A204.1 (cell line): Measurements from ENCODE around the gene DYNLT2B.
"Not testable (repeated sequence)": the region's sequence is repeated elsewhere in the genome, so short reads cannot be mapped to it uniquely, and the experiment has no call there.

ENCODE experiments used
- FAIRE-seq: peaks from 2 replicates; lab custom pipeline; 2012; peaks lifted over from hg19 to GRCh38; lab: Jason Lieb, UNC

Gene DYNLT2B

DNA sequence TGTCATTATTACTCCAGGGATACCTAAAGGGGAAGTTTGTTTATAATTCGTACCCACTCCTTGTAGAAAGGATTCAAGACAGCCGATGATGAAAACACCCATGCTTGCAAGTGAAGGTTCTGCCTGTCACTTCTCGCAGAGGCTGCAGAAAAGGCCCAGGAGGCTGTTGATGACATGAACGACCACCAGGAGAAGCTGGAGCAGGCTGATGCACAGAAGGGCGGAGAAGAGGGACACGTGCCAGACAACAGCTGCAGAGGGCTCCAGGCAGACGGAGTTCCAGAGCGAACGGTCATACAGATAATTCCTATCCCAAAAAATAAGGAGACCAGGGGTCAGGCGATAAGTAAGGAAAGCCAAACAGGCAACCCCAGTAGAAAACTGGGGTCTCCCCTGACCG is 5.7 kb upstream of the DYNLT2B start:
- no peak for FAIRE-seq

DNA sequence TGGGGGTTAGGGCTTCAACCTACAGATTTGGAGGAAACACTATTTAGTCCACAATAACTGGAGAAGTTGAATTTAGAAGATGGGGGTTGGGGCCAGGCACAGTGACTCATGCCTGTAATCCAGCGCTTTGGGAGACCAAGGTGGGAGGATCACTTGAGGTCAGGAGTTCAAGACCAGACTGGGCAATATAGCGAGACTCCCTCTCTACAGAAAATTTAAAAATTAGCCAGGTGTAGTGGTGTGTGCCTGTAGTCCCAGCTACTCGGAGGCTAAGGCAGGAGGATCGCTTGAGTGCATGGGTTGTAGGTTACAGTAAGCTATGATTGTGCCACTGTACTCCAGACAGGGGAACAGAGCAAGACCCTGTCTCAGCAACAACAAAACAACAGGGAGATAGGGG is 5.0 kb upstream of the DYNLT2B start:
- FAIRE-seq, result no peak

DNA sequence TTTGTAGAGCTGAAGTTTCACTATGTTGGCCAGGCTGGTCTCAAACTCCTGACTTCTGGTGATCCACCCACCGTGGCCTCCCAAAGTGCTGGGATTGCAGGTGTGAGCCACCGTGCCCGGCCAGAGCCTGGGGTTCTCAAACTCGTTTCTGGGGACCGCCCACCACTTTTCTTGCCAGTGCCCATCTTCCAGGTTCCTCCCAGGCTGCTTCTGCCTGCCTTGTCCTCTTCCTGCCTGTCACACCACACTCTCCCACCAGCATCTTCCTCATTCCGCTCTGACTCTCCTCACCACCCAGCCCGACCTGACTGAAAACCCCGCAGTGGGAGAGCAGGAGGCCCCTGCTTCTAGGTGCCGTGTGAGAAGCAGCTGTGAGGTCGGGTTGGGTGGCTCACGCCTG is 3.1 kb upstream of the DYNLT2B start:
- no peak for FAIRE-seq

DNA sequence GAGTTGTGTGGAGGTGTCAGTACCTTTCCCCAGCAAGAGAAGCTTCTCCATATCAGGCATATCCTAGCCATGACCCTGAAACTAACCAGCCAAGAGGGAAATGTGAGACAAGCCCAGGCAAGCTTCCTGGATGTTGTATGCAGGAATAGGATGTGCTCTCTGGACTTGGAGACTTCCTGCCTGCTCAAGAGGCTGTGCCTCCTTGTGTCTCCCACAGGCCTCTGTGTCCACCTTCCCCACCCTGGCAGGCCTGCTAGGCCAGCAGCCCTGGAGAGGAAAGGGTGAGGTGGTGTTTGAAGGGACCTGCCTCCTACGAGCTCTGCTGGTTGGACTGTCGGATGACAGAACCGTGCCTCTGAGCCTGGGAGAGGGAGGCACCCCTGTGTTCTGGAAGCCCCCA is 2.1 kb upstream of the DYNLT2B start:
- no peak for FAIRE-seq

DNA sequence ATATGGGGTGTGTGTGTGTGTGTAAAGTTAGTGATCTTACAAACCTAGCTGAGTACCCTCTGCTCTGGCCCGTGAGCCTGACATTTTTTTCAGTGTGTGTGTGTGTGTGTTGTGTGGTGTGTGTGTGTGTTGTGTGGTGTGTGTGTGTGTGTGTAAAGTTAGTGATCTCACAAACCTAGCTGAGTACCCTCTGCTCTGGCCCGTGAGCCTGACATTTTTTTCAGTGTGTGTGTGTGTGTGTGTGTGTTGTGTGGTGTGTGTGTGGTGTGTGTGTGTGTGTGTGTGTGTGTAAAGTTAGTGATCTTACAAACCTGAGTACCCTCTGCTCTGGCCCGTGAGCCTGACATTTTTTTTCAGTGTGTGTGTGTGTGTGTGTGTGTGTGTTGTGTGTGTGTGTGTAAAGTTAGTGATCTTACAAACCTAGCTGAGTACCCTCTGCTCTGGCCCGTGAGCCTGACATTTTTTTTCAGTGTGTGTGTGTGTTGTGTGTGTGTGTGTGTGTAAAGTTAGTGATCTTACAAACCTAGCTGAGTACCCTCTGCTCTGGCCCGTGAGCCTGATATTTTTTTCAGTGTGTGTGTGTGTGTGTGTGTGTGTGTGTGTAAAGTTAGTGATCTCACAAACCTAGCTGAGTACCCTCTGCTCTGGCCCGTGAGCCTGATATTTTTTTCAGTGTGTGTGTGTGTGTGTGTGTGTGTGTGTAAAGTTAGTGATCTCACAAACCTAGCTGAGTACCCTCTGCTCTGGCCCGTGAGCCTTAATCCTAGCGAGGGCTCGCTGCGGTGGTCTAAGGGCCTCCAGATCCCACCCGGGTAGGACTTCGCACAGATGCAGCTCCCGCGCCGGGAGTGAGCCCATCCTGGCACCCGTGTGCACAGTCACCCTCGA is 997 bp downstream of the DYNLT2B start:
- FAIRE-seq, result not testable (repeated sequence)

- no peak for FAIRE-seq
Observed at GRCh38 chr3:196315821-196316220, 2.2 kb downstream of the DYNLT2B start.

GRCh38 chr3:196314597-196314996 is 3.4 kb downstream of the DYNLT2B start:
- no peak for FAIRE-seq

- not testable (repeated sequence) for FAIRE-seq
Observed at GRCh38 chr3:196314086-196314485, 4.0 kb downstream of the DYNLT2B start.

DNA sequence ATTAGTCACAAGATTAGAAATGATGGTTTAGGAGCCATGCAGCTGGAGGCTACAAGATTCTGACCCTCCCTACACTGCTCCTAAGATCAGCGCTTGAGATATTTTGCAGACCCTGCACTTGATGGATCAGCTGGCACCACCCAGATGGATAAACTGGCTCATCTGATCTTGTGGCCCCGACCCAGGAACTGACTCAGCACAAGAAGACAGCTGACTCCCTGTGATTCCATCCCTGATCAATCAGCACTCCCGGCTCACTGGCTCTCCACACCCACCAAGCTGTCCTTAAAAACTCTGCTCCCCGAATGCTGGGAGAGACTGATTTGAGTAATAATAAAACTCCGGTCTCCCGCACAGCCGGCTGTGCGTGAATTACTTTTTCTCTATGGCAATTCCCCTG is 15.1 kb downstream of the DYNLT2B start:
- FAIRE-seq, result not testable (repeated sequence)

DNA sequence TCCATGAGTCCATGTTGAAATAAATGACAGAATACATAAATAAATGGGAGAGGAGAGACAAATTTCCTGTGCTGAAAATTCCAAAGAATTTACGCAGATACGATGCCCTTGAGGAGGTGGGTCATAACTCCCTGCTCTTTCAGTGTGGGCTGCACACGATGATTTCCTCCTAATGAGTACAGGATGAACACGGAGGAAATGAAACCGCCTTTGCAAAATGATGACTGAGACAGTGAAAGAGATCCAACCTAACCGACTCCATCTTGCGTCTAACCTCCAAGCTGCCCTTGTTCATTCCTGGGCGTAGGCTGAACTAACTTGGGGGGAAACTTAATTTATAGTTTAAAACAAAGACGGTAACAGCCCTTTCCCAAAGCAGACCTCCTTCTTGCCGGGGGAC is 15.5 kb downstream of the DYNLT2B start:
- FAIRE-seq, result not testable (repeated sequence)

- FAIRE-seq, result no peak
Observed at GRCh38 chr3:196298521-196298920, 19.5 kb downstream of the DYNLT2B start.

GRCh38 chr3:196292286-196292923 is 25.6 kb downstream of the DYNLT2B start:
- FAIRE-seq, result no peak

DNA sequence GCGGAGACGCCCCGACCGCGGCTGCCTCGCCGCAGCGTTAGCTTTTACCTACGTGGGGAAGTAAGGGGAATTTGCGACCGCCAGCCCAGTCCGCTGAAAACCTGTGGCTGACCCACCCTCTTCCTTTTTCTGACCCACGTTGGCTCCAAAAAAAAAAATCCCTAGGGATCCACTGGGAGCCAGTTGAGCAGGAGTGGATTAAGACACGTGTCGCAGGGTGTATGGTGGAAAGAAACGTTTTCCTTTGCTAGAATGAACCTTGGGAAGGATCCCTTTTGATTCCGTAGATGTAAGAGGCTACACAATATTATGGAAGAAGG is 29.9 kb downstream of the DYNLT2B start:
- no peak for FAIRE-seq

- peak; percentile 73 for FAIRE-seq
Observed at GRCh38 chr3:196287440-196288140, 30.4 kb downstream of the DYNLT2B start, which contains the start of gene PCYT1A. TSS of gene PCYT1A (minus strand) at chr3:196287726. CDS start at chr3:196270531, 17,195 bp downstream.

DNA sequence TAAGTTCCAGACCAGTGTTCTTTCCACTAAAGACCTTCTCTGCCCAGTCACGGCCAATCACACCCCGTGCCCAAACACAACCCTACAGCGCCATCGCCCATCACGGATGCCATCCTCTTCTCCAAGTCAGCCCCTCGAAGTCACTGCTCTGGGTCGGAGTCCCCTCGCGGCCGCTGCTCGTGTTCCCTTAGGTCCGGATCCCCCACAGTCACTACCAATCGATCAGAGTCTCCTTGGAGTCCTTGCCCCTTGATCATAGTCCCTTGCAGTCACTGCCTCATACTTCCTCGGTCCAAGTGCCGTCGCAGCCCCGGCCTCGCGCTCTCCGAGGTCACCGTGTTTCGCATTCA is 31.0 kb downstream of the DYNLT2B start:
- FAIRE-seq, result no peak

DNA sequence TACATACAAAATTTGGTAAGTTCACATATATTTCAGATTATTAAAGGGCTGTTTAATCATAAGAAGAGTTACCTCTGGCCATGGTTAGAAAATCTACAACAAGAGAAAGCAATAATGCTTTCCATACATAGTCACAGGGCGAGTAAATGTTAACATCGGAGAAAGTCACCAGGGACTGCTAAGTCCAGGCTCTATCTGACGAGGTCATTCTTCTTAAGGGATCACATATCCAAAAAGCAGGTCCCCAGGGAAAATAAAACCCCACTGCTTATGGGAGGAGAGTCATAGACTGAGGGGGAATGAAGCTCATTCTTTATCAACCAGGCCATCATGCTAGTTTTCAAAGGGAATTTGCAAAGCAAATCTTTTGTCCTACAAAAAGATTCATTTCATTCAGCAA is 33.6 kb downstream of the DYNLT2B start:
- no peak for FAIRE-seq

DNA sequence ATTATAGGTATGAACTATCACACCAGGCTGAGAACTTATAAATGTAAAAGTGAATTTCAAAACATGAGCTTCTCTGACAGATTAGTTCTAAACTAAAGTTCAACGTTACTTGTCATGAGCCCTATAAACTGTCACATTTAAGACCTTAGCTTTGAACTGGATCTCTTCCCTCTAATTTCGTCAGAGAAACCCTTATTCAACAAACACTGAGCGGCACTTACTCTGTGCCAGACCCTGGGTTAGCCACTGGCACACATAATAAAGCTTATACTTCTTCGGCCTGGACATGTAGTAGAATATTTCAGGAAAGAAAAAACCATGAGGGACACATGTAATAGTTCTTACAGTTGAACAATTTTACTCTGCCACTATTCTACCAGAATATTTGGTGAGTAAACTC is 36.1 kb downstream of the DYNLT2B start:
- no peak for FAIRE-seq

DNA sequence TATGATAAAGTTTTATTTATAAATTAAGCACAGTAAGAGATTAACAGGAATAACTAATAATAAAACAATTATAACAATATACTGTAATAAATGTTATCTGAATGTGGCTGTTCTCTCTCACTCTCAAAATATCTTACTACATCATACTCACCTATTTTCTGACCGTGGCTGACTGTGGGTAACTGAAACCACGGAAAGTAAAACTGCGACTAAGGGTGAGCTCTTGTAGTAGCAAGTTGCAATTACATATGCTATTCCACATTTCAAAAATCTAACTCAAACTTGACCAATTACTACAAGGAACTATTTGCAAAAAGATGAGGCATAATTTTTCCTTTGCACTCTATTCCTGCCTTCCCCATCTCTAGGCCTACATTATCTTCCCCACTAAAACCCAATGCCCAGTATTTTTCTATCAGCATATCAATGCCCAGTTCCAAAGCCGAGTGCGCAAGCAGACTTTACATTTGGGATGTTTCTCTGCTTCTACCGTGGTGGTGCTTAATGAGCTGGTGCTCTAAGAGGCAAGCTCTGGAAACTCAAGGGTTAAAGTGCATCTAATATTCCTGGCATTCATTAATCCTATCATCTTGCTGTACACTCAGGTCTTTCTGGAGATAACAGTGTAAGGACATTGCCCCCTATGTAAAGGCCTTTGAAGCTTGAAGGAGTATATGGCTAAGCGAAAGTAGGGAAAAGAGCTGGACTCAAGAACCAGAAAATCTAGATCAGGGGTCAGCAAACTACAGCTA is 37.2 kb downstream of the DYNLT2B start:
- no peak for FAIRE-seq

DNA sequence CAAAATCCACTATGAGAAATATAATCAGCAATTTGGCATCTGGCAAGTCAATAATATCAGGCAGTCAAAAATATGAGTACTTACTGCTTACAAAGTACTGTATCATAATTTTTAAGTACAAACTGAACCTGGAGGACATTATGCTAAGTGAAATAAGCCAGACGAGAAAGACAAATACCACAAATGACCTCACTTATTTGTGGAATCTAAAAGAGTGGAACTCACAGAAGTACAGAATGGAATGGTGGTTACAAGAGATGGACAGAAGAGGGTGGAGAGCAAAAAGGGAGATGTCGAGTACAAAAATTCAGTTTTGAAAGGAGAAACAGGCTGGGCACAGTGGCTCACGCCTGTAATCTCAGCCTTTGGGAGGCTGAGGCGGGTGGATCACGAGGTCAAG is 42.9 kb downstream of the DYNLT2B start:
- no peak for FAIRE-seq

- FAIRE-seq, result no peak
Observed at GRCh38 chr3:196274585-196274984, 43.5 kb downstream of the DYNLT2B start.

- no peak for FAIRE-seq
Observed at GRCh38 chr3:196273655-196274054, 44.4 kb downstream of the DYNLT2B start.

- FAIRE-seq, result no peak
Observed at GRCh38 chr3:196272826-196273225, 45.2 kb downstream of the DYNLT2B start.

DNA sequence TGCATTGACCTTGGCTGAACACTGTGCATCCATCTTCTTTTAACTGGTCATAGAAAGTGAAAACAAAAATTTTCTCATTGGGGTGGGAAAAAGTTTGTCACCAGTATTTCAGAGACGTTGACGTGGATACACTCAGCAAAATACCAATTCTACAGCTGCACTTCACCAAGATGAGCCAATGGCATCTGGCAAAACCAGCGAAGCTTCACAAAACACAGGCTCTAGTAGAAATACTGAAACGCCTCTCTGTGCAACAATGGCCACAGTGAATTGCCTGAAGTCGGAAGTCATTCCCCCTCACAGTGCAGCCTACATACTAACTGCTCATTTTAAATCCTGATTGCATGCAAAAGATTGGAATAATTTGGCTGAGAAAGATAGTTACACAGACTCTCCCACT is 47.5 kb downstream of the DYNLT2B start:
- FAIRE-seq, result no peak
